GM18951 (cell line): Measurements from ENCODE around the gene RARA.
"Not testable (repeated sequence)": the region's sequence is repeated elsewhere in the genome, so short reads cannot be mapped to it uniquely, and the experiment has no call there.

Experiments used
- POLR2A ChIP-seq: IDR thresholded peaks from 4 replicates; pipeline ENCODE4 v1.6.1; 2011; ENCODE audit warnings: mild to moderate bottlenecking; ENCODE audit not compliant: insufficient read length, insufficient read depth; ENCODE audit errors: extremely low read depth
- in situ Hi-C: fragments of 300-500 bp; cut with MboI; formaldehyde crosslinking; loops from one replicate; pipeline ENCODE4 v1.12.0; 2022; ENCODE audit warnings: low sequenced_read_pairs, mixed read lengths, inconsistent platforms; ENCODE audit not compliant: unreplicated experiment

RARA gene

GRCh38 chr17:40374821-40375498, 66.0 kb downstream of the RARA start:
- in situ Hi-C loops: no loop called here
- no peak for TF ChIP-seq POLR2A

- in situ Hi-C loops: not testable (repeated sequence)
These were observed 66.8 kb downstream of the RARA start for GRCh38 chr17:40375786-40376185.

GRCh38 chr17:40376541-40376940, 67.6 kb downstream of the RARA start:
- in situ Hi-C loops: not testable (repeated sequence)

- TF ChIP-seq POLR2A: no peak
- in situ Hi-C loops: no loop called here
These were observed 68.9 kb downstream of the RARA start for GRCh38 chr17:40377832-40378231.

GRCh38 chr17:40378966-40379365, 70.0 kb downstream of the RARA start:
- no peak for TF ChIP-seq POLR2A
- in situ Hi-C loops: no loop called here

- no peak for TF ChIP-seq POLR2A
- in situ Hi-C loops: no loop called here
These were observed 73.3 kb downstream of the RARA start for GRCh38 chr17:40382251-40382650.

- in situ Hi-C loops: not testable (repeated sequence)
These were observed 77.6 kb downstream of the RARA start for GRCh38 chr17:40386555-40386954.

GRCh38 chr17:40399185-40399584, 90.2 kb downstream of the RARA start:
- no peak for TF ChIP-seq POLR2A
- in situ Hi-C loops: no loop called here

GRCh38 chr17:40402668-40403067, 93.7 kb downstream of the RARA start:
- in situ Hi-C loops: no loop called here
- no peak for TF ChIP-seq POLR2A

- in situ Hi-C loops: no loop called here
- TF ChIP-seq POLR2A: no peak
These were observed 95.0 kb downstream of the RARA start for GRCh38 chr17:40404003-40404402.
